ENCODE data around the gene TRIM39. TPM values are rescaled to one million over a fixed set of nuclear protein-coding genes. Genes with fewer than 3 reads are reported as not detected.

Gene TRIM39
- total and polyA plus RNA-seq, 2 of the 13 experiments (the other 11 are each of a cell fraction or from before 2014, with no cell fraction given), result 7.7 to 14.6 TPM

DNA sequence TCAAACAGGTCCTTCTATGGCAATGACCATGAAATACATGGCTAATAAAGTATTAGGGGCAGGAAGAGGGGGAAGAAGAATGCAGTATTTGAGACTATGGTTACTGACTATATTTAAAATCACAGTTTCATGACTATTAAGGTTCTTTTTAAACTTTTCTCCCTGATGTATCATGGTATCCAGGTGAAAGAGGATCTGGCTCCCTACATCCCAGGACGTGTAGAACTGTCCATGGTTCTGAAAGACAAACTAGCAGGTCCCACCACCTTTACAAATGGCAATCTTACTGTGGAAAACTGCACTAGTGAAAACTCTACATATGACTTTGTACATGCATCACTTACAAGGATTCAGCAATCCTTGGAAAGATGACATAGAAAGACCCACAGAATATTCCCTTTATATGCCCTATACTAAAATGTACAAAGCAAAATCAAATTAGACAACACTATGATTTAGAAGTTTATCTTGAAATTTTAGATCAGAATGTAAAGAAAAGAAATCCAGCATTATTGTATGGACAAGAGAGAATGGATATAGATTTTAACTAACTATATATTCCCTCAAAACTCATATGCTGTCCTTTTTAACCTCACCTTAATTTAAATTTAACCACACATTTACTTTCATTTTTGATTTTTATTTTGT lies 51.7 kb downstream of the TRIM39 start (continued):
- no peak for TF ChIP-seq ASH2L (IDR thresholded peaks at IDR 0.05; ENCODE audit: insufficient read length, low read depth, low read length)
- TF ChIP-seq WIZ (CRISPR knock-in tag; IDR thresholded peaks at IDR 0.05), result peak; percentile 87; the same call in 1 of the 2 replicates
- TF ChIP-seq, protein P1, sequence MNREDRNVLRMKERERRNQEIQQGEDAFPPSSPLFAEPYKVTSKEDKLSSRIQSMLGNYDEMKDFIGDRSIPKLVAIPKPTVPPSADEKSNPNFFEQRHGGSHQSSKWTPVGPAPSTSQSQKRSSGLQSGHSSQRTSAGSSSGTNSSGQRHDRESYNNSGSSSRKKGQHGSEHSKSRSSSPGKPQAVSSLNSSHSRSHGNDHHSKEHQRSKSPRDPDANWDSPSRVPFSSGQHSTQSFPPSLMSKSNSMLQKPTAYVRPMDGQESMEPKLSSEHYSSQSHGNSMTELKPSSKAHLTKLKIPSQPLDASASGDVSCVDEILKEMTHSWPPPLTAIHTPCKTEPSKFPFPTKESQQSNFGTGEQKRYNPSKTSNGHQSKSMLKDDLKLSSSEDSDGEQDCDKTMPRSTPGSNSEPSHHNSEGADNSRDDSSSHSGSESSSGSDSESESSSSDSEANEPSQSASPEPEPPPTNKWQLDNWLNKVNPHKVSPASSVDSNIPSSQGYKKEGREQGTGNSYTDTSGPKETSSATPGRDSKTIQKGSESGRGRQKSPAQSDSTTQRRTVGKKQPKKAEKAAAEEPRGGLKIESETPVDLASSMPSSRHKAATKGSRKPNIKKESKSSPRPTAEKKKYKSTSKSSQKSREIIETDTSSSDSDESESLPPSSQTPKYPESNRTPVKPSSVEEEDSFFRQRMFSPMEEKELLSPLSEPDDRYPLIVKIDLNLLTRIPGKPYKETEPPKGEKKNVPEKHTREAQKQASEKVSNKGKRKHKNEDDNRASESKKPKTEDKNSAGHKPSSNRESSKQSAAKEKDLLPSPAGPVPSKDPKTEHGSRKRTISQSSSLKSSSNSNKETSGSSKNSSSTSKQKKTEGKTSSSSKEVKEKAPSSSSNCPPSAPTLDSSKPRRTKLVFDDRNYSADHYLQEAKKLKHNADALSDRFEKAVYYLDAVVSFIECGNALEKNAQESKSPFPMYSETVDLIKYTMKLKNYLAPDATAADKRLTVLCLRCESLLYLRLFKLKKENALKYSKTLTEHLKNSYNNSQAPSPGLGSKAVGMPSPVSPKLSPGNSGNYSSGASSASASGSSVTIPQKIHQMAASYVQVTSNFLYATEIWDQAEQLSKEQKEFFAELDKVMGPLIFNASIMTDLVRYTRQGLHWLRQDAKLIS (CRISPR knock-in tag; IDR thresholded peaks at IDR 0.05), result no peak
- TF ChIP-seq MAFK (conservative IDR thresholded peaks at IDR 0.05 in 1 of 2, IDR thresholded peaks at IDR 0.05 in 1 of 2; ENCODE audit: low read length in 2 of 2), result no peak
- TF ChIP-seq ZNF720 (CRISPR knock-in tag; IDR thresholded peaks at IDR 0.05), result no peak
- TF ChIP-seq, protein P2, sequence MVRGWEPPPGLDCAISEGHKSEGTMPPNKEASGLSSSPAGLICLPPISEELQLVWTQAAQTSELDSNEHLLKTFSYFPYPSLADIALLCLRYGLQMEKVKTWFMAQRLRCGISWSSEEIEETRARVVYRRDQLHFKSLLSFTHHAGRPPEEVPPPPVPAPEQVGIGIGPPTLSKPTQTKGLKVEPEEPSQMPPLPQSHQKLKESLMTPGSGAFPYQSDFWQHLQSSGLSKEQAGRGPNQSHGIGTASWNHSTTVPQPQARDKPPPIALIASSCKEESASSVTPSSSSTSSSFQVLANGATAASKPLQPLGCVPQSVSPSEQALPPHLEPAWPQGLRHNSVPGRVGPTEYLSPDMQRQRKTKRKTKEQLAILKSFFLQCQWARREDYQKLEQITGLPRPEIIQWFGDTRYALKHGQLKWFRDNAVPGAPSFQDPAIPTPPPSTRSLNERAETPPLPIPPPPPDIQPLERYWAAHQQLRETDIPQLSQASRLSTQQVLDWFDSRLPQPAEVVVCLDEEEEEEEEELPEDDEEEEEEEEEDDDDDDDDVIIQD (CRISPR knock-in tag; IDR thresholded peaks at IDR 0.05; ENCODE audit: low read depth), result no peak
- TF ChIP-seq FOXP1 (IDR thresholded peaks at IDR 0.05), result no peak
- no peak for TF ChIP-seq FOXP1 (CRISPR knock-in tag; IDR thresholded peaks at IDR 0.05)
- TF ChIP-seq, protein P3, sequence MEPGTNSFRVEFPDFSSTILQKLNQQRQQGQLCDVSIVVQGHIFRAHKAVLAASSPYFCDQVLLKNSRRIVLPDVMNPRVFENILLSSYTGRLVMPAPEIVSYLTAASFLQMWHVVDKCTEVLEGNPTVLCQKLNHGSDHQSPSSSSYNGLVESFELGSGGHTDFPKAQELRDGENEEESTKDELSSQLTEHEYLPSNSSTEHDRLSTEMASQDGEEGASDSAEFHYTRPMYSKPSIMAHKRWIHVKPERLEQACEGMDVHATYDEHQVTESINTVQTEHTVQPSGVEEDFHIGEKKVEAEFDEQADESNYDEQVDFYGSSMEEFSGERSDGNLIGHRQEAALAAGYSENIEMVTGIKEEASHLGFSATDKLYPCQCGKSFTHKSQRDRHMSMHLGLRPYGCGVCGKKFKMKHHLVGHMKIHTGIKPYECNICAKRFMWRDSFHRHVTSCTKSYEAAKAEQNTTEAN (CRISPR knock-in tag; conservative IDR thresholded peaks at IDR 0.05), result peak; percentile 63; the same call in 1 of the 2 replicates
- TF ChIP-seq, protein P4, sequence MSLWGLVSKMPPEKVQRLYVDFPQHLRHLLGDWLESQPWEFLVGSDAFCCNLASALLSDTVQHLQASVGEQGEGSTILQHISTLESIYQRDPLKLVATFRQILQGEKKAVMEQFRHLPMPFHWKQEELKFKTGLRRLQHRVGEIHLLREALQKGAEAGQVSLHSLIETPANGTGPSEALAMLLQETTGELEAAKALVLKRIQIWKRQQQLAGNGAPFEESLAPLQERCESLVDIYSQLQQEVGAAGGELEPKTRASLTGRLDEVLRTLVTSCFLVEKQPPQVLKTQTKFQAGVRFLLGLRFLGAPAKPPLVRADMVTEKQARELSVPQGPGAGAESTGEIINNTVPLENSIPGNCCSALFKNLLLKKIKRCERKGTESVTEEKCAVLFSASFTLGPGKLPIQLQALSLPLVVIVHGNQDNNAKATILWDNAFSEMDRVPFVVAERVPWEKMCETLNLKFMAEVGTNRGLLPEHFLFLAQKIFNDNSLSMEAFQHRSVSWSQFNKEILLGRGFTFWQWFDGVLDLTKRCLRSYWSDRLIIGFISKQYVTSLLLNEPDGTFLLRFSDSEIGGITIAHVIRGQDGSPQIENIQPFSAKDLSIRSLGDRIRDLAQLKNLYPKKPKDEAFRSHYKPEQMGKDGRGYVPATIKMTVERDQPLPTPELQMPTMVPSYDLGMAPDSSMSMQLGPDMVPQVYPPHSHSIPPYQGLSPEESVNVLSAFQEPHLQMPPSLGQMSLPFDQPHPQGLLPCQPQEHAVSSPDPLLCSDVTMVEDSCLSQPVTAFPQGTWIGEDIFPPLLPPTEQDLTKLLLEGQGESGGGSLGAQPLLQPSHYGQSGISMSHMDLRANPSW (CRISPR knock-in tag; IDR thresholded peaks at IDR 0.05; ENCODE audit: borderline replicate concordance), result no peak
- TF ChIP-seq CBX5 (CRISPR knock-in tag; IDR thresholded peaks at IDR 0.05; ENCODE audit: borderline replicate concordance), result no peak
- no peak for TF ChIP-seq SIN3A (IDR thresholded peaks at IDR 0.05; ENCODE audit: borderline replicate concordance, low read depth, low read length)
- TF ChIP-seq POLR2AphosphoS5 (IDR thresholded peaks at IDR 0.05; ENCODE audit: low read depth, low read length), result no peak
- TF ChIP-seq ZBTB20 (CRISPR knock-in tag; IDR thresholded peaks at IDR 0.05; ENCODE audit: borderline replicate concordance, low read depth), result 0 out of 2 replicates have a peak, but pooled peaks have one; percentile 26
- 0 out of 2 replicates have a peak, but pooled peaks have one; percentile 35 for TF ChIP-seq MIER3 (CRISPR knock-in tag; IDR thresholded peaks at IDR 0.05; ENCODE audit: borderline replicate concordance)
- TF ChIP-seq ZFP37 (CRISPR knock-in tag; IDR thresholded peaks at IDR 0.05; ENCODE audit: borderline replicate concordance), result 0 out of 2 replicates have a peak, but pooled peaks have one; percentile 33
- TF ChIP-seq SRSF1 (optimal IDR thresholded peaks at IDR 0.05; ENCODE audit: low read depth, low read length), result no peak
- peak; percentile 52; the same call in 1 of the 2 replicates for TF ChIP-seq MIXL1 (CRISPR knock-in tag; IDR thresholded peaks at IDR 0.05)
- no peak for TF ChIP-seq MAFG (CRISPR knock-in tag; IDR thresholded peaks at IDR 0.05)
- TF ChIP-seq JUN (CRISPR knock-in tag; IDR thresholded peaks at IDR 0.05), result 0 out of 2 replicates have a peak, but pooled peaks have one; percentile 47
